SK-N-MC (cell line): ENCODE data around the gene SPATA1.

Experiments used
- FOXP2 ChIP-seq: optimal IDR thresholded peaks from 2 replicates; pipeline ENCODE3; 2011; ENCODE audit warnings: mild to moderate bottlenecking, moderate library complexity; ENCODE audit not compliant: insufficient read depth; ENCODE audit errors: extremely low read length, control extremely low read depth
- POLR2AphosphoS5 ChIP-seq: IDR thresholded peaks from 2 replicates; pipeline ENCODE4 v1.6.1; 2012; ENCODE audit warnings: mild to moderate bottlenecking, low read depth, low read length, borderline replicate concordance

- TF ChIP-seq POLR2AphosphoS5 (no peak), FOXP2 (no peak)
These were observed 3.3 kb upstream of the SPATA1 start for GRCh38 chr1:84502927-84503326.
